Endothelial cell of umbilical vein (primary cell): ENCODE data around the gene CDK2. TPM values are rescaled to one million over a fixed set of nuclear protein-coding genes. Genes with fewer than 3 reads are reported as not detected.
A peak's percentile ranks its signal among the peaks of the same experiment; 100 is the strongest.

Source experiments
- BruUV-seq: library from RNA; stranded (reverse); fragments of 400-500 nt; replicated peaks from 2 replicates; lab custom pipeline; 2021; lab: Mats Ljungman, UMichigan
- CTCF ChIA-PET: fragments of 300-600, 350-600 bp; sonication (Branson Sonifier 250); formaldehyde crosslinking; loops from one replicate; lab custom pipeline; 2021; ENCODE audit warnings: antibody characterized with exemption, inconsistent platforms; lab: Charles Lee
- POLR2A ChIA-PET: fragments of 300-600, 350-600 bp; sonication (Branson Sonifier 250); formaldehyde crosslinking; loops from one replicate; lab custom pipeline; 2021; ENCODE audit warnings: antibody characterized with exemption, inconsistent platforms; lab: Charles Lee
- DNase-seq: peaks from one replicate; pipeline ENCODE4 v3.0.0-alpha.2; 2011; ENCODE audit warnings: low read depth, low spot score
- FAIRE-seq: peaks from 2 replicates; lab custom pipeline; 2011; peaks lifted over from hg19 to GRCh38; lab: Jason Lieb, UNC
- H2AFZ ChIP-seq: 2 replicates; pipeline ENCODE4 v1.6.0; 2012; ENCODE audit warnings: low read depth, low read length, control low read depth, inconsistent platforms
- H3K27ac ChIP-seq: 2 replicates; pipeline ENCODE4 v1.5.1; 2011; ENCODE audit warnings: low read depth, mild to moderate bottlenecking, control low read depth, low read length, moderate library complexity; ENCODE audit not compliant: insufficient read depth
- H3K27me3 ChIP-seq, 2 experiments: 2 replicates each; pipeline versions ENCODE4 v1.6.0 to v1.6.1; 2011; ENCODE audit warnings: low read length in 2 of 2, mixed read lengths in 1 of 2; ENCODE audit not compliant: control insufficient read depth in 2 of 2, insufficient read depth in 2 of 2
- H3K36me3 ChIP-seq, 2 experiments: 2 replicates in 1 of 2; 3 replicates in 1 of 2; pipeline ENCODE4 v1.5.1; 2011; ENCODE audit warnings: low read length in 2 of 2, mild to moderate bottlenecking in 1 of 2, moderate library complexity in 1 of 2; ENCODE audit not compliant: control insufficient read depth in 2 of 2, insufficient read depth in 2 of 2; ENCODE audit errors: extremely low read depth in 1 of 2
- H3K4me1 ChIP-seq: 3 replicates; pipeline ENCODE4 v1.5.1; 2011; ENCODE audit warnings: mild to moderate bottlenecking, low read length; ENCODE audit not compliant: control insufficient read depth, insufficient read depth; ENCODE audit errors: extremely low read depth
- H3K4me2 ChIP-seq: 2 replicates; pipeline ENCODE4 v1.6.1; 2011; ENCODE audit warnings: low read length, control low read depth, mixed read lengths; ENCODE audit not compliant: insufficient read depth
- H3K4me3 ChIP-seq, 3 experiments: fragments of 200-600 bp in 1 of 3; sonication (generic), shearing (Covaris generic) in 1 of 3; replicated peaks in 1 of 3; 2 replicates each; pipeline ENCODE4 v1.5.1; 2011 to 2016; ENCODE audit warnings: control low read depth in 3 of 3, low read length in 3 of 3, mild to moderate bottlenecking in 2 of 3, inconsistent platforms in 1 of 3, low read depth in 1 of 3, moderate library complexity in 1 of 3; ENCODE audit not compliant: insufficient read depth in 1 of 3
- H3K79me2 ChIP-seq: 2 replicates; pipeline ENCODE4 v1.6.0; 2012; ENCODE audit warnings: low read length, inconsistent platforms; ENCODE audit not compliant: control insufficient read depth, insufficient read depth
- H3K9ac ChIP-seq: replicated peaks from 2 replicates; pipeline ENCODE3; 2011; ENCODE audit warnings: low read length, control low read depth; ENCODE audit not compliant: insufficient read depth; ENCODE audit errors: extremely low read depth
- H3K9me1 ChIP-seq: replicated peaks from 3 replicates; pipeline ENCODE4 v1.6.0; 2011; ENCODE audit warnings: mild to moderate bottlenecking, low read length; ENCODE audit not compliant: control insufficient read depth, insufficient read depth; ENCODE audit errors: extremely low read depth
- H3K9me3 ChIP-seq: replicated peaks from 2 replicates; pipeline ENCODE4 v1.5.1; 2012; ENCODE audit warnings: low read length, inconsistent platforms; ENCODE audit not compliant: control insufficient read depth, insufficient read depth
- H4K20me1 ChIP-seq: replicated peaks from 2 replicates; pipeline ENCODE3; 2011; ENCODE audit warnings: mild to moderate bottlenecking, low read length; ENCODE audit not compliant: control insufficient read depth, insufficient read depth; ENCODE audit errors: extremely low read depth
- EZH2 ChIP-seq: IDR thresholded peaks from 2 replicates; pipeline ENCODE4 v1.6.1; 2012; ENCODE audit warnings: borderline replicate concordance, low read depth, mild to moderate bottlenecking, moderate library complexity, low read length, inconsistent platforms; ENCODE audit not compliant: severe bottlenecking
- FOS ChIP-seq: IDR thresholded peaks from 2 replicates; pipeline ENCODE4 v1.6.1; 2011; ENCODE audit warnings: mild to moderate bottlenecking, low read length, moderate library complexity, borderline replicate concordance; ENCODE audit not compliant: insufficient read depth
- GATA2 ChIP-seq: IDR thresholded peaks from 2 replicates; pipeline ENCODE4 v1.7.0; 2011; ENCODE audit warnings: low read depth, mild to moderate bottlenecking, moderate library complexity, mixed read lengths, low read length; ENCODE audit not compliant: insufficient read length, insufficient read depth
- JUN ChIP-seq: IDR thresholded peaks from 2 replicates; pipeline ENCODE4 v1.6.1; 2011; ENCODE audit warnings: borderline replicate concordance, low read depth; ENCODE audit not compliant: insufficient read length, insufficient read depth
- MYC ChIP-seq: IDR thresholded peaks from one replicate; pipeline ENCODE4 v1.6.1; 2011; ENCODE audit warnings: mild to moderate bottlenecking, low read depth, low read length
- POLR2A ChIP-seq: IDR thresholded peaks from 2 replicates; pipeline ENCODE4 v1.6.1; 2012; ENCODE audit warnings: low read depth, mild to moderate bottlenecking, control low read depth, low read length
- POLR2AphosphoS5 ChIP-seq: IDR thresholded peaks from 2 replicates; pipeline ENCODE4 v1.6.1; 2012; ENCODE audit warnings: low read depth, mild to moderate bottlenecking, control low read depth, low read length, moderate library complexity; ENCODE audit not compliant: insufficient read depth
- dilution Hi-C: fragments of 300-500 bp; cut with MboI; formaldehyde crosslinking; loops from one replicate; pipeline ENCODE4 v1.15.0; 2019; ENCODE audit warnings: low sequenced_read_pairs; ENCODE audit not compliant: extremely low pct_ligation_motif_present
- intact Hi-C: fragments of 100-400 bp; cut with micrococcal nuclease; formaldehyde crosslinking; loops from one replicate; pipeline ENCODE4 v1.10.0; 2022
- polyA plus RNA-seq, 4 experiments: library from polyadenylated mRNA; depleted of rRNA in 3 of 4; stranded (reverse) in 3 of 4; unstranded in 1 of 4; fragments of >200 nt; gene quantifications; 2 replicates each; pipeline versions ENCODE4 v1.2.1 to v1.2.3, GENCODE V29; 2011 to 2012; ENCODE audit warnings: missing spikeins in 1 of 4
- total RNA-seq: library from RNA; stranded (reverse); gene quantifications from 2 replicates; pipeline ENCODE4 v1.2.3, GENCODE V29; 2021
- TF ChIP-seq, protein P1 (sequence below): IDR thresholded peaks from 2 replicates; pipeline ENCODE4 v1.6.1; 2011; ENCODE audit not compliant: insufficient read depth, insufficient read length
- TF ChIP-seq, protein P2 (sequence below), 2 donors: IDR thresholded peaks; 1 replicate in 1 of 2; 2 replicates in 1 of 2; pipeline ENCODE4 v1.5.1; 2011; ENCODE audit warnings: low read length in 2 of 2, mild to moderate bottlenecking in 2 of 2, moderate library complexity in 2 of 2, control low read depth in 1 of 2, inconsistent platforms in 1 of 2, low read depth in 1 of 2; ENCODE audit not compliant: insufficient read depth in 1 of 2; ENCODE audit errors: extremely low read depth in 1 of 2

Gene CDK2
- total and polyA plus RNA-seq, 2 donors (not counting 3 experiments of a cell fraction or from before 2014, with no cell fraction given), result 46.7 to 69.8 TPM

DNA sequence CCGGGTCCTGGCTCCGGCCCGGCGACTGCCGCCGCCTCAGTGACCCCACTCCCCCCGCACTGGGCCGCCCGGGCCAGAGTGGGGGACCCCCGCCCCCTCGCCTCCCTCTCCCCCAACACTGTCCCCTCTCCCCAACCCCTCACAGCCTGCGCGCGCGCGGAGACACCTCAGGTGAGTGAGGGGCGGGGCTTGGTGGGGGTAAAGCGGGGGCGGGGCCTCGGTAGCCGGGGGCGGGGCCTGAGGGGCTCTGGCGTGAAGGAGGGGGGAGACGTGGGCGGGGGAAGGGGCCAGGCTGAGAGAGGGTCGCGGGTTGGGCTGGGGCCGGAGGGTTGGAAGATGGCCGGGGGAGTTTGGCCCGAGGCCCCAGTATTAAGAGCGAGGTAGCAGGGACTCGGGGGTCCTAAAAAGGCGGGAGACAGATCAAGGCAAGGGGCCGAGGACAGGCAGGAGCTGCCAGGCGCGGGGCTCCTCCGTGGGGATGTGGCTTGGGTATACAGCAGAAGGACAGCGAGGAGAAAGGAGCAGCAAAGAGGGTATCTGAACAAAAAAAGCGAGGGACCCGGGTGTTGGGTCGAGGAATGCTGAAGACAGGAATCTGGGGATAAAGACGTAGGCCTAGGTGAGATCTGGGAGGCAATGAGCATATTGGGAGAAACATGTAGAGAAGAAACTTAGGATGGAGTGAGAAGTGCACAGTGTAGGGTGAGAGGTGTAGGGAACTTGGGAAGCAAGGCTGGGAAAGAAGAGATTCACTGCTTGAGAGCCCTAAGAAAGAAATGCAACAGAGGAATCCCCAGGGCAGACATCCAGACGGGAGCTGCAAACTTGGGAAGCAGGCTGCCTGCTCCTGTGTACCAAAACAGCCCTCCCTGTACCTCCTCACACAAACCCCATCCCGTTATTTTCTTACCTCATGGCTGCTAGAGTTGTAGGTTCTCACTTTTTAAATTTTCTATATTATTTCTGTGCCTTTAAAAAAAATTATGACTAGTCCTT lies 41.2 kb downstream of the CDK2 start:
- POLR2A ChIA-PET, result interaction anchor here (0.7 to 1.4 kb wide), 3 partner anchors 11 to 78 kb away, joined by 6 to 18 read pairs (median 16); partner anchors contain the start of genes RAB5B and SUOX
- intact Hi-C loops, result loop anchor here (1.0 to 2.0 kb wide), 2 partner anchors 11 to 21 kb away; partner anchors contain the start of gene SUOX
- DNase-seq (peak; percentile 37), FAIRE-seq (peak; percentile 60)
- no peaks in the 10 kb centered on the region for H3K79me2 ChIP-seq
- TF ChIP-seq GATA2 (no peak), JUN (no peak)
- peak overlapping the region; percentile 78 for H2AFZ ChIP-seq
- no peaks in the 10 kb centered on the region for H3K27me3 ChIP-seq
- CTCF ChIA-PET, result interaction anchor here (4.1 to 5.0 kb wide), 2 partner anchors 11 to 21 kb away, joined by 48 to 58 read pairs; partner anchors contain the start of gene SUOX
- H4K20me1 ChIP-seq, result no peaks in the 10 kb centered on the region
- H3K4me2 ChIP-seq, result peak overlapping the region; percentile 85
- H3K27ac ChIP-seq, result no peak overlapping the region
- dilution Hi-C loops, result no loop called here
- peaks cover 5% of the 10 kb centered on the region for H3K4me1 ChIP-seq
- no TSS peak for BruUV-seq
- no peaks in the 10 kb centered on the region for H3K9me3 ChIP-seq
- H3K36me3 ChIP-seq, result peaks cover 2 to 11% of the 10 kb centered on the region in 2 experiments
- H3K4me3 ChIP-seq, result peak overlapping the region; percentile 53 to 74 (median 53)
- H3K9me1 ChIP-seq, result no peaks in the 10 kb centered on the region
- H3K9ac ChIP-seq, result peak overlapping the region; percentile 33

DNA sequence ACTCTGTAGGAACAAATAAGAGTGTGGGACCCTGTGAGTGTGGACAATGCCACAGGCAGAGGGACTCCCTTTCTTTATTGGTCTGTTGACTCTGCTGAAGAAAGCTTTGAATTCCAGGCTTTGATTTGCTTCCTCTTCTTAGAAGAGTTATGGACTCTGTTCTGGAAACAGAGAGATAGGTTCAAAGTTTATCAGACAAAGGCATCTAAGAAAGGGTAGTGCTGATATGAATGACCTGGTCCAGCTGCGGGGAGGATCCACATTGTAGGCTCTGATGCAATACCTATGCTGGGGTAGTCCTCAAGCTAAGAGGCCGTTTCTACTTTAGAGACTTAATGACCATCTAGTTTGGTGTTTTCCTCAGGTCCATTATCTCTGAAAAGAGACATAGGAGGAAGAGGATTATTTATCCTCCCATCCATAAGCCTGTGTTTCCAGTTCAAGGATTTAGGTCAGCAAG lies 43.5 kb downstream of the CDK2 start:
- ChIA-PET CTCF (interaction anchor here (4.1 to 5.0 kb wide), 2 partner anchors 13 to 19 kb away, joined by 48 to 58 read pairs; partner anchors contain the start of gene SUOX), POLR2A (no interaction called here)
- BruUV-seq, result no TSS peak
- no peaks in the 10 kb centered on the region for H3K9me3 ChIP-seq
- no peaks in the 10 kb centered on the region for H3K79me2 ChIP-seq
- DNase-seq (no peak), FAIRE-seq (peak; percentile 64)
- H3K4me1 ChIP-seq, result peaks cover 5% of the 10 kb centered on the region
- H3K4me2 ChIP-seq, result no peak overlapping the region
- no peaks in the 10 kb centered on the region for H4K20me1 ChIP-seq
- no peak overlapping the region for H2AFZ ChIP-seq
- H3K9me1 ChIP-seq, result no peaks in the 10 kb centered on the region
- H3K4me3 ChIP-seq, result no peak overlapping the region
- no peak overlapping the region for H3K27ac ChIP-seq
- dilution Hi-C loops (no loop called here), intact Hi-C loops (no loop called here)
- no peaks in the 10 kb centered on the region for H3K27me3 ChIP-seq
- no peaks in the 10 kb centered on the region for H3K36me3 ChIP-seq
- no peak overlapping the region for H3K9ac ChIP-seq
- TF ChIP-seq FOS (no peak), MYC (no peak), POLR2AphosphoS5 (no peak), POLR2A (no peak), JUN (no peak), GATA2 (no peak), EZH2 (no peak)
- TF ChIP-seq, protein P1, sequence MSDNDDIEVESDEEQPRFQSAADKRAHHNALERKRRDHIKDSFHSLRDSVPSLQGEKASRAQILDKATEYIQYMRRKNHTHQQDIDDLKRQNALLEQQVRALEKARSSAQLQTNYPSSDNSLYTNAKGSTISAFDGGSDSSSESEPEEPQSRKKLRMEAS, result no peak
- TF ChIP-seq, protein P2, sequence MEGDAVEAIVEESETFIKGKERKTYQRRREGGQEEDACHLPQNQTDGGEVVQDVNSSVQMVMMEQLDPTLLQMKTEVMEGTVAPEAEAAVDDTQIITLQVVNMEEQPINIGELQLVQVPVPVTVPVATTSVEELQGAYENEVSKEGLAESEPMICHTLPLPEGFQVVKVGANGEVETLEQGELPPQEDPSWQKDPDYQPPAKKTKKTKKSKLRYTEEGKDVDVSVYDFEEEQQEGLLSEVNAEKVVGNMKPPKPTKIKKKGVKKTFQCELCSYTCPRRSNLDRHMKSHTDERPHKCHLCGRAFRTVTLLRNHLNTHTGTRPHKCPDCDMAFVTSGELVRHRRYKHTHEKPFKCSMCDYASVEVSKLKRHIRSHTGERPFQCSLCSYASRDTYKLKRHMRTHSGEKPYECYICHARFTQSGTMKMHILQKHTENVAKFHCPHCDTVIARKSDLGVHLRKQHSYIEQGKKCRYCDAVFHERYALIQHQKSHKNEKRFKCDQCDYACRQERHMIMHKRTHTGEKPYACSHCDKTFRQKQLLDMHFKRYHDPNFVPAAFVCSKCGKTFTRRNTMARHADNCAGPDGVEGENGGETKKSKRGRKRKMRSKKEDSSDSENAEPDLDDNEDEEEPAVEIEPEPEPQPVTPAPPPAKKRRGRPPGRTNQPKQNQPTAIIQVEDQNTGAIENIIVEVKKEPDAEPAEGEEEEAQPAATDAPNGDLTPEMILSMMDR (IDR thresholded peaks at IDR 0.05; ENCODE audit: extremely low read depth in 1 of 2, insufficient read depth in 1 of 2, low read depth in 1 of 2, low read length in 2 of 2), result no peak
